ENCODE results near the gene PI4KA.
A peak's percentile ranks its signal among the peaks of the same experiment; 100 is the strongest.

PI4KA gene

GRCh38 chr22:20792966-20793728, 65.5 kb downstream of the PI4KA start:
- no peak for DNase-seq (ENCODE audit: low read depth)

- no peak for DNase-seq (ENCODE audit: low read depth)
Observed at GRCh38 chr22:20792221-20792965, 66.2 kb downstream of the PI4KA start.

DNA sequence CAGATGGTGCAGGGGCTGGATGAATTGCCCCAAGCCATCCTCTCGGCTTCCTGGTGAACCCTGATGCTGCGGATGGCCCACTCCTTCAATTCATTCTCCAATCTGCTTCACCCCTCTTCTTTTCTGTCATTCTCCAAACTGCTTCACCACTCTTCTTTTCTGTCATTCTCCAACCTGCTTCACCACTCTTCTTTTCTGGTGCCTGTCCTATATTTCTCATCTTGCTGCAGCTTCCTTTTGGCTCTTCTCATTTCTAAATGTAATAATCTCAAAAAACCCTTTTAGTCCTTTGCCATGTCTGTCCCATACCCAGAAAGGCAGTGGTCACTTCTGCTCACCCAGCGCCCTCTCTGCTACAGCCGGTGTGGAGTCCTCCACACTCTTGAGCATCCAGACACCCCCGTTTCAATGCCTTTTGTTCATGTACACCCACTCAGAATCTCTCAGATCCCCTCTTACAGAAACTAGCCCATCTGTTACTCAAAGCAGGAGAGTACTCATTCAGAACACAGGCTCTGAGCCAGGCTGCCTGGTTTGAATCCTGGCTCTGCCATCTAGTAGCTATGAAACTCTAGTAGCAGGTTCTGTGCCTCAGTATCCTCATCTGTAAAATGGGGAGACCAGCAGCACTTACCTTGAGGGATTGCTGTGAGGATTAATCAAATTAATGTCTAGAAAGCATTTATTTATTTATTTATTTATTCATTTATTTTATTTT, 69.8 kb downstream of the PI4KA start:
- DNase-seq (ENCODE audit: low read depth): no peak

DNA sequence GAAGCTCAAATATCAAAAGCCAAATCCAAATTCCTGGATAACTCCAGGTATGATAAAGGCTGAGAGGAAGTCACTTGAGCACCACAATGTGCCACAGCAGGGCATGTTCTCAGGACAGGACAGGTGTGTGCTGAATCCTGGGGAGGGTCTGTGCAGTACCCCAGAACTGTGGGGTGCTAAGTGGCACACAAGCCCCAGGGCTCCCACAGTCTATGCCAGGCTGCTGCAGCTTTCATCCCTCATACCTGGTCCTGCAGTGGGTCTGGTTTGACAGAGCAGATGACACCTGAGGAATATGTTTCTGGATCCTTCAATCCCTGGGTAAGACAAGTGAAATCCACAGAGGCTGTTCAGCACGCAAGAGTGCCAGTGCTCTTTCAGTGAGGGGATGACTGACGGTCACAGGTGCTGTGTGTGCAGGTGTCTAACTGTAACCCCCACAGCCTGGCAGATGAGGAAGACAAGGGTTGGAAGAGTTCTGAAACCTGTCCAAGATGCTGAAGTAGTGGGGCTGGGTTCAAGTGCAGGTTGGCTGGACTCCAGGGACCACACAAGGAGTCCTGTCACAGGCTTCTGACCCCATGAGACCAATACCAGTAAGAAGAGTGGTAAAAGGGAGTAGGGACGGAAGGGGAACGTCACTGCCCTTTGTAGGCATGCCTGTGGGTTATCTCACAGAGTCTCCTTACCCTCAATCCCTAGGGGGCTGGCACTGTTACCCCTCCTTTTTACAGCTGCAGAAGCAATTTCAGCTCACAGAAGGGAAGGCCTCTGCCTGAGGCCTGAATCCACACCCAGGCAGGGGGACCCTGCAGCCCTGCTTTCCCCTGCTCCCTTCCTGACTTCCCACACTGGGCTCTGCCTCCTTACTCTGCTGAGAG, 70.6 kb downstream of the PI4KA start:
- DNase-seq (ENCODE audit: low read depth): no peak

- no peak for DNase-seq (ENCODE audit: low read depth)
Observed at GRCh38 chr22:20787223-20787622, 71.4 kb downstream of the PI4KA start.

DNA sequence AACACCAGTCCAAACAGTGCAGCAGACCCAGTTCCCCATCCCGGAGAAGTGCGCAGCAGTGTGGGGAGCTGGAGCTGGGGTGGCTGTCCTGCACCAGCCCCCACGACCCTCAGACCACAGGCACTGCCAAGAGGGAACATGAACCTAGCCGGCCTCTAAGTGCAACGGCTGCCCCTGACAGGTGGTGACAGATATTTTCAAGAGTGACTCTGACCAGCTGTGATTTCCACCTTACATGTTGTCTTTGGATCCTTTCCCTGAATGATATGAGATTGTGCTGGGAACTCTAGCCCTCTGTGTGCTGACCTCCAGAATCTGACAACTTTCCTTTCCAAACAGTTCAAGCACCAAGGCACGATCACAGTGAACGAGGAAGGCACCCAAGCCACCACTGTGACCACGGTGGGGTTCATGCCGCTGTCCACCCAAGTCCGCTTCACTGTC, 72.1 kb downstream of the PI4KA start:
- no peak for DNase-seq (ENCODE audit: low read depth)

GRCh38 chr22:20786048-20786447, 72.6 kb downstream of the PI4KA start:
- DNase-seq (ENCODE audit: low read depth): no peak

- no peak for DNase-seq (ENCODE audit: low read depth)
Observed at GRCh38 chr22:20785415-20785814, 73.2 kb downstream of the PI4KA start.

- DNase-seq (ENCODE audit: low read depth): peak; percentile 37
Observed at GRCh38 chr22:20783844-20784723, 74.5 kb downstream of the PI4KA start.

DNA sequence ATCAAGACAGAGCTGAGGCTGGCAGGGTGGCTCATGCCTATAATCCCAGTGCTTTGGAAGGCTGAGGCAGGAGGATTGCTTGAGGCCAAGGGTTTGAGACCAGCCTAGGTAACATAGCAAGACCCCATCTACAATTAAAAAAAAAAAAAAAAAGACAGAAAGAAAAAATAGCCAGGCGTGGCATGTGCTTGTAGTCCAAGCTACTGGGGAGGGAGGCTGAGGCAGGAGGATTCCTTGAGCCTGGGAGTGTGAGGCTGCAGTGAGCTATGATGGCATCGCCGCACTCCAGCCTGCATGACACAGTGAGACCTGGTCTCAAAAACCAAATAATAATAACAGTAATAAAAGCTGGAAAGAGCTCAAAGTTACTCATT, 75.3 kb downstream of the PI4KA start:
- no peak for DNase-seq (ENCODE audit: low read depth)

DNA sequence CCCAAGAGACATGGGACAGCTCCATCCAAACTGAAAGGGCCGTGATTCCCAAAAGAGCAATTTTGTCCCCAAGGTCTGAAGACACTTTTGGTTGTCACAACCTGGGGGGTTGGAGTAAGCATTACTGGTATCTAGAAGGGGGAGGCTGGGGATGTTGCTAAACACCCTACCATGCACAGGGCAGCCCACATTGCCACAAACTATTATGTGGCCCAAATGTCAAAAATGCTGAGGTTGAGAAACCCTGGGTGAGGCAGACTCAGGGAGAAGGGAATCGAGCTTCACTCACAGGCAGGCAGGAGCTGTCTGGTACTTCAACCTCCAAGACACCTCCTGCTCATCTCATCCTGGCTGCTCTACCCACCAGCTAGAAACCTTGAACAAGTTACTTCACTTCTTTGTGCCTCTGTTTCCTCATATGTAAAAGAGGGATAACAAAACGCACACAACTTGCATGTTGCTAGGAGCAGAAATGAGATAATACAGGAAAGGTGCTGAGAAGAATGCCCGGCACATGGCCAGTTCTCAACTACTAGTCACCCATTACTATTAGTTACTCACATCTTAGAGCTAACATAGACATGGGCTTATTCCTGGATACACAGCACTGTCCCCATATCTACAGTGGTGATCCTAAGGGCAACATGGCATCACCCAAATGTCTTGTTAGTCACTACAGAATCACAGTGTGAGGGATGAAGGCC, 75.9 kb downstream of the PI4KA start:
- DNase-seq (ENCODE audit: low read depth): no peak

- no peak for DNase-seq (ENCODE audit: low read depth)
Observed at GRCh38 chr22:20782083-20782482, 76.5 kb downstream of the PI4KA start.

DNA sequence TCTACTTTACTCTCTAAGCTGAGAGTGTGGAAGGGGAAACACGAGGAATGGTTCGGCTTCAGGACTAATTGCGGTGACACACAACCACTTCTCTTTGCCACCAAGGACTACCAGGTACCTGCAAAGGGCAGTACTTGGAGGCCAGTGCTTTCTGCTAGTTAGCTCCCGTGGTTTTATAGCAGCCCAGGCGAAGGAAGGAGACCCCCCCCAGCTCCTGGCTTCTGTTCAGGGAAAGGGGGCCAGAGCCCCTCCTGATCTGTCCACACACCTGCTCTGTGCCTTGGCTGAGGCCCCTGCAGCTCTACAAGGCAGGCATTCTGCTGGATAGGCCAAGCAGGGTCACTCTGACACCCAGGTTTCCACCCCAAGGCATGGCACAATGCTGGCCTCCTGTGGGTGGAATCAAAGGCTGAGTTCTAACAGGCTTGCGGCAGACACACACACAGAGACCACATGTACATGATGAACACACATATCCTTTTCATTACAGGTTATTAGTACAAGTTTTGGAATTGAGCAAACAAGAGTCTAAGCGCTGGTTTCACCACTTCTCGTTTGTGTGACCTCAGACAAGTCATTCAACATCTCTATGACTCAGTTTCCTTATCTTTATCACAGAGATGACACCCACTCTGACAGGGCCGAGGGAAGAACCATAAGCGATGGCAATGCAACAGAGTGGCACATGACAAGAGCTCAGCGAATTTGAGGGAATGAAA, 77.2 kb downstream of the PI4KA start:
- peak; percentile 11 for DNase-seq (ENCODE audit: low read depth)

GRCh38 chr22:20779818-20780158, 78.8 kb downstream of the PI4KA start:
- no peak for DNase-seq (ENCODE audit: low read depth)

- no peak for DNase-seq (ENCODE audit: low read depth)
Observed at GRCh38 chr22:20779014-20779817, 79.4 kb downstream of the PI4KA start.

GRCh38 chr22:20777420-20778177, 81.0 kb downstream of the PI4KA start:
- DNase-seq (ENCODE audit: low read depth): no peak

- no peak for DNase-seq (ENCODE audit: low read depth)
Observed at GRCh38 chr22:20776624-20777405, 81.8 kb downstream of the PI4KA start.

All from activated T-cell treated with anti-CD3 and anti-CD28 coated beads for 24 hours (primary cell).